BLaER1 treated with 17β-estradiol and CSF1 and Interleukin-3, amounts not matched to agents 10 nM and 100 nM (cell line): ENCODE data around the gene MYO18B.

Source experiments
- H3K27ac ChIP-seq, 11 experiments: shearing (Covaris generic); formaldehyde crosslinking; 2 replicates each; pipeline ENCODE4 v1.8.1; 2022
- H3K27me3 ChIP-seq, 11 experiments: shearing (Covaris generic); formaldehyde crosslinking; 2 replicates each; pipeline ENCODE4 v1.8.1; 2022
- H3K36me3 ChIP-seq, 11 experiments: shearing (Covaris generic); formaldehyde crosslinking; 2 replicates each; pipeline ENCODE4 v1.8.1; 2022
- H3K4me1 ChIP-seq, 10 experiments: shearing (Covaris generic); formaldehyde crosslinking; 2 replicates each; pipeline ENCODE4 v1.8.1; 2022
- H3K4me2 ChIP-seq, 11 experiments: shearing (Covaris generic); formaldehyde crosslinking; 2 replicates each; pipeline ENCODE4 v1.8.1; 2022
- H3K4me3 ChIP-seq, 10 experiments: shearing (Covaris generic); formaldehyde crosslinking; 2 replicates each; pipeline ENCODE4 v1.8.1; 2022
- H3K9ac ChIP-seq, 11 experiments: shearing (Covaris generic); formaldehyde crosslinking; 2 replicates each; pipeline ENCODE4 v1.8.1; 2022
- H3K9me3 ChIP-seq, 11 experiments: shearing (Covaris generic); formaldehyde crosslinking; replicated peaks in 1 of 11; 2 replicates each; pipeline ENCODE4 v1.8.1; 2022
- H4K20me1 ChIP-seq, 11 experiments: shearing (Covaris generic); formaldehyde crosslinking; 2 replicates each; pipeline ENCODE4 v1.8.1; 2022
- Cebpa-rat ChIP-seq, 11 experiments: shearing (Covaris generic); IDR thresholded peaks; 2 replicates each; pipeline ENCODE4 v1.8.1; 2022

Gene MYO18B

DNA sequence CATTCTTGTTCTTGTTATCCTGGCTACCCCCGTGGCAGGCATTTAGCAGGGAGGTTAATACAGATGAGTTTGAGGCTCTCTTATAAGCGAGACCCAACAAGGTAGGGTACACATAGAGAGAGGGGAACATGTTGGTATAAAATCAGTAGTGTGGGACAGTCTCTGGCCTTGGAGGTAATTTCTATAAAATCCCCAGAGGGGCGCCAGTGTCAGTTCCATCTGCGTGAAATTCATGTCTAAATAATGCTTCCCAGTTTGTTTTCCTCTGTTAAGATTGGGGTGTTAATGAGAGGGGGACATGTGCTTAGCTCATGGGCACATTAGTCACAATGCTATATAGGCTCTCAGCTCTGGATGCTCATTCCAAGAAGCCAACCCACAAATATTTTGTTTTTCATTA is 150.7 kb downstream of the MYO18B start:
- H3K4me3 ChIP-seq, result no peak overlapping the region
- H3K27ac ChIP-seq, result no peak overlapping the region
- no peaks in the 10 kb centered on the region for H3K36me3 ChIP-seq
- no peak overlapping the region for H3K4me2 ChIP-seq
- no peaks in the 10 kb centered on the region for H3K4me1 ChIP-seq
- no peak overlapping the region for H3K9ac ChIP-seq
- no peaks in the 10 kb centered on the region for H3K9me3 ChIP-seq
- H4K20me1 ChIP-seq, result no peaks in the 10 kb centered on the region
- TF ChIP-seq Cebpa-rat (IDR thresholded peaks at IDR 0.05), result no peak
- no peaks in the 10 kb centered on the region for H3K27me3 ChIP-seq

DNA sequence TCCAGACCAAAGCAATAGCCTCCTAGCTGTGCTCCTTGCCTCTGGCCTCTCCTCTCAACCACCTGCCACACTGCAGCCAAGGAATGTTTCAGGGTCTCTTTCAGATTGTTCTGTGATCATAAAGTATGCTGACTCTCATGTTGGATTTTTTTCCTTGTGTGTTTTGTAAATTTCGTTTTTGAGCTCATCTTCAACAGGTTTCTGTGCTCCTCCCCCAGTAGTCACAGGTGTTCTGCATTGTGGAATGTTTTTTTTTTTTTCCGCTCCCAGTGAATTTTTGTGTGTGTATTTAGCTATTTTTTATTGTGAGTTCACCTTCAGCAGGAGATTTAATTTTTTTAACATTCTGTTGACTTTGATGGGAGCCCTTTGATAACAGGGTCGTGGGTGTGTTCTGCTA is 153.7 kb downstream of the MYO18B start:
- Histone ChIP-seq H3K4me3 (no peak overlapping the region), H4K20me1 (no peaks in the 10 kb centered on the region), H3K27ac (no peak overlapping the region), H3K9me3 (no peaks in the 10 kb centered on the region), H3K36me3 (no peaks in the 10 kb centered on the region), H3K4me2 (no peak overlapping the region), H3K4me1 (no peaks in the 10 kb centered on the region), H3K27me3 (no peaks in the 10 kb centered on the region), H3K9ac (no peak overlapping the region)
- no peak for TF ChIP-seq Cebpa-rat (IDR thresholded peaks at IDR 0.05)

DNA sequence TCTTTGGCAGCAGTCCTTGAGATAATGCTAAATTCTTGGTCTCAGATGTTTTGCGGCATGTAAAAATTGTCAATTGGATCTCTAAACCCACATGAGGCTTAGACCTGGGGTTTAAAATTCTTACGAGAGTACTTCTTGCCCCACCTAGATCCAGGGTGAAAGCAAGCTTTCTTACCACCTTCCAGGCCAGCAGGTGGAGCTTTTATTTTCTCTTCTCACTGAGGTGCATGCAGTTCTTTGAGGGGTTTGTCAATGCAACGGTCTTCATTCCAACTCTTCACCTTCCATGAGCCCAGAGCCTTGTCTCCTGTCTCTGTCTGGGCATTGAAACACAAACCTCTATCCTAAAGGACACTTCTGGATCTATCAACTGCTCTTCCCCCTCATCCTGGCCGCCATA is 154.1 kb downstream of the MYO18B start:
- no peak for TF ChIP-seq Cebpa-rat (IDR thresholded peaks at IDR 0.05)
- Histone ChIP-seq H3K9me3 (no peaks in the 10 kb centered on the region), H3K27ac (no peak overlapping the region), H4K20me1 (no peaks in the 10 kb centered on the region), H3K4me3 (no peak overlapping the region), H3K9ac (no peak overlapping the region), H3K36me3 (no peaks in the 10 kb centered on the region), H3K4me2 (no peak overlapping the region), H3K27me3 (no peaks in the 10 kb centered on the region), H3K4me1 (no peaks in the 10 kb centered on the region)

GRCh38 chr22:25896592-25896991 is 154.6 kb downstream of the MYO18B start:
- Histone ChIP-seq H3K9me3 (no peaks in the 10 kb centered on the region), H3K4me2 (no peak overlapping the region), H3K36me3 (no peaks in the 10 kb centered on the region), H3K4me1 (no peaks in the 10 kb centered on the region), H3K27me3 (no peaks in the 10 kb centered on the region), H3K9ac (no peak overlapping the region), H4K20me1 (no peaks in the 10 kb centered on the region), H3K27ac (no peak overlapping the region), H3K4me3 (no peak overlapping the region)
- no peak for TF ChIP-seq Cebpa-rat (IDR thresholded peaks at IDR 0.05)

GRCh38 chr22:25898707-25899365 is 156.8 kb downstream of the MYO18B start:
- H3K27ac ChIP-seq, result no peak overlapping the region
- no peak overlapping the region for H3K9ac ChIP-seq
- no peak for TF ChIP-seq Cebpa-rat (IDR thresholded peaks at IDR 0.05)
- H3K27me3 ChIP-seq, result no peaks in the 10 kb centered on the region
- H3K36me3 ChIP-seq, result no peaks in the 10 kb centered on the region
- no peaks in the 10 kb centered on the region for H4K20me1 ChIP-seq
- H3K9me3 ChIP-seq, result no peaks in the 10 kb centered on the region
- H3K4me3 ChIP-seq, result no peak overlapping the region
- no peak overlapping the region for H3K4me2 ChIP-seq
- no peaks in the 10 kb centered on the region for H3K4me1 ChIP-seq

DNA sequence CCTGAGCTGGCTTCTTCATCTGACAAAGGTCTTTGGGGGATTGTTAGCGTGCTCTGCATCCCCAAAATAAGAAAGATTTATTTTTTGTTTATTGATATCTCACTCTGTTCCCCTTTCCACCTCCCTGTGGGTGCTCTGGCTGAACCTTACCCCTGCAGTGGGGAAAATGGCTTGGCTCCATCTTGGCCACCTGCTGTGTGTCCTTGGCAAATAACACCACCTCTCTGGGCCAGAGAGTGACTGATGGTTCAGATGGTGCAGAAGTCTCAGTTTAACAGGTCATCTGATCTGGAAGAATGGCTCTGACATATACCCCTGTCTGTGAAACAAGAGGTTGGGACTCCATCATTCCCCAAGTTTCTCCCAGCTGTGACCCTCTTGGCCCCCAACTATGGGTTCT is 157.6 kb downstream of the MYO18B start:
- no peaks in the 10 kb centered on the region for H3K9me3 ChIP-seq
- no peak for TF ChIP-seq Cebpa-rat (IDR thresholded peaks at IDR 0.05)
- H3K4me2 ChIP-seq, result no peak overlapping the region
- H3K27ac ChIP-seq, result no peak overlapping the region
- H3K4me3 ChIP-seq, result no peak overlapping the region
- H3K9ac ChIP-seq, result no peak overlapping the region
- no peaks in the 10 kb centered on the region for H3K4me1 ChIP-seq
- no peaks in the 10 kb centered on the region for H4K20me1 ChIP-seq
- no peaks in the 10 kb centered on the region for H3K27me3 ChIP-seq
- no peaks in the 10 kb centered on the region for H3K36me3 ChIP-seq

- Histone ChIP-seq H3K36me3 (no peaks in the 10 kb centered on the region), H3K27ac (no peak overlapping the region), H3K27me3 (no peaks in the 10 kb centered on the region), H4K20me1 (no peaks in the 10 kb centered on the region), H3K9me3 (0 out of 22 replicates have a peak, but pooled peaks cover 0 to under 1% (median 0%) of the 10 kb centered on the region in 11 experiments), H3K4me3 (no peak overlapping the region), H3K4me1 (peaks cover 0 to 4% (median 0%) of the 10 kb centered on the region in 10 experiments; a peak in 5 of 20 replicates), H3K9ac (no peak overlapping the region), H3K4me2 (no peak overlapping the region)
- TF ChIP-seq Cebpa-rat (IDR thresholded peaks at IDR 0.05), result no peak
Observed at GRCh38 chr22:25900390-25900789, 158.4 kb downstream of the MYO18B start.

- H4K20me1 ChIP-seq, result no peaks in the 10 kb centered on the region
- H3K9ac ChIP-seq, result no peak overlapping the region
- no peaks in the 10 kb centered on the region for H3K36me3 ChIP-seq
- no peaks in the 10 kb centered on the region for H3K27me3 ChIP-seq
- peaks cover 0 to 9% (median 0%) of the 10 kb centered on the region in 10 experiments; a peak in 5 of 20 replicates for H3K4me1 ChIP-seq
- no peak overlapping the region for H3K4me3 ChIP-seq
- H3K9me3 ChIP-seq, result peaks cover 0 to 5% (median 1%) of the 10 kb centered on the region in 11 experiments; a peak in 8 of 22 replicates
- no peak overlapping the region for H3K27ac ChIP-seq
- H3K4me2 ChIP-seq, result no peak overlapping the region
- no peak for TF ChIP-seq Cebpa-rat (IDR thresholded peaks at IDR 0.05)
Observed at GRCh38 chr22:25900880-25901279, 158.9 kb downstream of the MYO18B start.

- no peak for TF ChIP-seq Cebpa-rat (IDR thresholded peaks at IDR 0.05)
- H3K9ac ChIP-seq, result no peak overlapping the region
- no peak overlapping the region for H3K4me2 ChIP-seq
- H3K4me1 ChIP-seq, result peaks cover 0 to 9% (median 0%) of the 10 kb centered on the region in 10 experiments; a peak in 5 of 20 replicates
- H3K27ac ChIP-seq, result no peak overlapping the region
- H4K20me1 ChIP-seq, result no peaks in the 10 kb centered on the region
- H3K4me3 ChIP-seq, result no peak overlapping the region
- no peaks in the 10 kb centered on the region for H3K27me3 ChIP-seq
- peaks cover 12 to 20% (median 17%) of the 10 kb centered on the region in 11 experiments for H3K9me3 ChIP-seq
- 0 out of 22 replicates have a peak, but pooled peaks cover 0 to 5% (median 0%) of the 10 kb centered on the region in 11 experiments for H3K36me3 ChIP-seq
Observed at GRCh38 chr22:25902402-25902801, 160.4 kb downstream of the MYO18B start.

GRCh38 chr22:25903294-25903693 is 161.3 kb downstream of the MYO18B start:
- Histone ChIP-seq H3K4me1 (peaks cover 0 to 9% (median 0%) of the 10 kb centered on the region in 10 experiments; a peak in 5 of 20 replicates), H3K4me2 (no peak overlapping the region), H3K36me3 (0 out of 22 replicates have a peak, but pooled peaks cover 0 to 5% (median 0%) of the 10 kb centered on the region in 11 experiments), H4K20me1 (no peaks in the 10 kb centered on the region), H3K4me3 (no peak overlapping the region), H3K27me3 (no peaks in the 10 kb centered on the region), H3K9me3 (peaks cover 15 to 24% (median 19%) of the 10 kb centered on the region in 11 experiments), H3K27ac (no peak overlapping the region), H3K9ac (no peak overlapping the region)
- no peak for TF ChIP-seq Cebpa-rat (IDR thresholded peaks at IDR 0.05)
